Smooth muscle cell (in vitro differentiated cells): ENCODE measurements around the gene PDE4D. TPM values are rescaled to one million over a fixed set of nuclear protein-coding genes. Genes with fewer than 3 reads are reported as not detected.
"Not testable (repeated sequence)": the region's sequence is repeated elsewhere in the genome, so short reads cannot be mapped to it uniquely, and the experiment has no call there.

ENCODE experiments used
- DNase-seq: peaks from one replicate; lab custom pipeline; 2025; ENCODE audit not compliant: unreplicated experiment; lab: John Stamatoyannopoulos, UW
- H2AFZ ChIP-seq: fragments of 200-600 bp; sonication (generic); 2 replicates; pipeline ENCODE4 v1.6.0; 2016; ENCODE audit warnings: antibody characterized with exemption, low read depth, mild to moderate bottlenecking
- H3F3A ChIP-seq: fragments of 200-600 bp; sonication (generic); 2 replicates; pipeline ENCODE4 v1.6.0; 2017; ENCODE audit warnings: antibody characterized with exemption, low read depth
- H3K27ac ChIP-seq: fragments of 200-600 bp; sonication (generic); 2 replicates; pipeline ENCODE4 v1.5.1; 2016; ENCODE audit warnings: low read depth, mild to moderate bottlenecking
- H3K27me3 ChIP-seq: fragments of 200-600 bp; sonication (generic); 2 replicates; pipeline ENCODE4 v1.6.1; 2016; ENCODE audit warnings: low read depth, mild to moderate bottlenecking
- H3K36me3 ChIP-seq: fragments of 200-600 bp; sonication (generic); 2 replicates; pipeline ENCODE4 v1.5.1; 2016; ENCODE audit warnings: low read depth
- H3K4me1 ChIP-seq: fragments of 200-600 bp; sonication (generic); 2 replicates; pipeline ENCODE4 v1.5.1; 2016; ENCODE audit warnings: low read depth
- H3K4me2 ChIP-seq: fragments of 200-600 bp; sonication (generic); 2 replicates; pipeline ENCODE4 v1.6.0; 2016; ENCODE audit warnings: mild to moderate bottlenecking
- H3K4me3 ChIP-seq: fragments of 200-600 bp; sonication (generic); 2 replicates; pipeline ENCODE4 v1.5.1; 2016; ENCODE audit warnings: mild to moderate bottlenecking
- H3K79me2 ChIP-seq: fragments of 200-600 bp; sonication (generic); 2 replicates; pipeline ENCODE4 v1.6.0; 2016; ENCODE audit warnings: low read depth, mild to moderate bottlenecking
- H3K9ac ChIP-seq: fragments of 200-600 bp; sonication (generic); 2 replicates; pipeline ENCODE4 v1.6.0; 2016; ENCODE audit warnings: low read depth
- H3K9me3 ChIP-seq: fragments of 200-600 bp; sonication (generic); replicated peaks from 2 replicates; pipeline ENCODE4 v1.5.1; 2016; ENCODE audit warnings: low read depth
- H4K20me1 ChIP-seq: fragments of 200-600 bp; sonication (generic); 2 replicates; pipeline ENCODE4 v1.6.0; 2016; ENCODE audit warnings: low read depth
- WGBS: methylation state at CpG from one replicate; pipeline ENCODE4 v1.1.7; 2016; ENCODE audit warnings: low lambda C conversion rate; 5-methylcytosine and 5-hydroxymethylcytosine counted together
- polyA plus RNA-seq: library from polyadenylated mRNA; unstranded; fragments of >200 nt; fragmentation: Nextera tagmentation; extraction: Ambion mirVana; gene quantifications from 2 replicates; pipeline ENCODE4 v1.2.1, GENCODE V29; 2016
- total RNA-seq: library from RNA; depleted of rRNA; stranded (reverse); fragments of >200 nt; gene quantifications from 2 replicates; pipeline ENCODE4 v1.2.3, GENCODE V29; 2014
- TF ChIP-seq, protein P1 (sequence below): fragments of 200-600 bp; sonication (generic); IDR thresholded peaks from 2 replicates; pipeline ENCODE4 v1.5.1; 2017; ENCODE audit warnings: borderline replicate concordance, mild to moderate bottlenecking, antibody characterized with exemption; ENCODE audit not compliant: insufficient read depth, poor library complexity, severe bottlenecking

PDE4D gene
- total and polyA plus RNA-seq, 2 experiments from 2014 or later = 16.4 to 61.0 TPM

DNA sequence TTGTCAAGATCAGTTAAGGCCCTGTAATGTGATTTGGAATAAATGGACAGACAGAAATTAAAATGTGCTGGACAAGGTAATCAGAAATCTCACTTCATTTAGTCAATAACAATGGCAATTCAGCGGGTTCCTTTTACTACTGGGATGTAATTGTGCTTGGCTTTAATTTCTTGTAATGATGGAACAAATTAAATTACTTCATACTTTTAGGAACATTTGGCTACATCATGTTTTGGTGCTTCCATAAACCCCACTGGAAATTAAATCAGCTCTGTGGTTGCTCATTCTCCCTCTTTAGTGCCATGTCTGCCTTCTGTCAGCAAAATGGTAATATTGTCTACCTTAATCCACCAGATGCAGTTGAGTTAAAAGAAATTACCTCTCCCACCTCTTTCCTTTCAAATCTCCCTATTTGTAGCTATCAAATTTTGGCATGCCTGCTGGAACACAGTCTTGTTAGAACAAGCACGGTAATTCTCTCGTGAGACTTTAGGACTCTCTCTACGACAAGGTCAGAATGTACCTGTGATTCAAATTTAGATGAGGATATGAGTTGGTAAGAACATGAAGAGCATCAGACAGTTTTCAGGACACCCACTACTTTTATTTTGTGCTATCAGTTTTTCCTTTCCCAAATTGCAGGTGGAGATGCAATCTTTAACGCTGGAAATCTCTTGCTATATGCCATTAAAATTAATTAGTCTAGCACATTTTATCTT is 834.4 kb downstream of the PDE4D start:
- Histone ChIP-seq H3K4me3 (no peak overlapping the region), H3F3A (no peaks in the 10 kb centered on the region), H3K27me3 (no peaks in the 10 kb centered on the region), H3K4me2 (no peak overlapping the region), H3K27ac (no peak overlapping the region), H2AFZ (no peak overlapping the region), H3K36me3 (no peaks in the 10 kb centered on the region), H3K79me2 (no peaks in the 10 kb centered on the region), H3K4me1 (peaks cover 4% of the 10 kb centered on the region), H4K20me1 (no peaks in the 10 kb centered on the region), H3K9me3 (no peaks in the 10 kb centered on the region), H3K9ac (no peak overlapping the region)
- WGBS = 78% methylated on average over 5 of the region's 5 CpGs
- DNase-seq = no peak
- TF ChIP-seq, protein P1, sequence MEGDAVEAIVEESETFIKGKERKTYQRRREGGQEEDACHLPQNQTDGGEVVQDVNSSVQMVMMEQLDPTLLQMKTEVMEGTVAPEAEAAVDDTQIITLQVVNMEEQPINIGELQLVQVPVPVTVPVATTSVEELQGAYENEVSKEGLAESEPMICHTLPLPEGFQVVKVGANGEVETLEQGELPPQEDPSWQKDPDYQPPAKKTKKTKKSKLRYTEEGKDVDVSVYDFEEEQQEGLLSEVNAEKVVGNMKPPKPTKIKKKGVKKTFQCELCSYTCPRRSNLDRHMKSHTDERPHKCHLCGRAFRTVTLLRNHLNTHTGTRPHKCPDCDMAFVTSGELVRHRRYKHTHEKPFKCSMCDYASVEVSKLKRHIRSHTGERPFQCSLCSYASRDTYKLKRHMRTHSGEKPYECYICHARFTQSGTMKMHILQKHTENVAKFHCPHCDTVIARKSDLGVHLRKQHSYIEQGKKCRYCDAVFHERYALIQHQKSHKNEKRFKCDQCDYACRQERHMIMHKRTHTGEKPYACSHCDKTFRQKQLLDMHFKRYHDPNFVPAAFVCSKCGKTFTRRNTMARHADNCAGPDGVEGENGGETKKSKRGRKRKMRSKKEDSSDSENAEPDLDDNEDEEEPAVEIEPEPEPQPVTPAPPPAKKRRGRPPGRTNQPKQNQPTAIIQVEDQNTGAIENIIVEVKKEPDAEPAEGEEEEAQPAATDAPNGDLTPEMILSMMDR = no peak

DNA sequence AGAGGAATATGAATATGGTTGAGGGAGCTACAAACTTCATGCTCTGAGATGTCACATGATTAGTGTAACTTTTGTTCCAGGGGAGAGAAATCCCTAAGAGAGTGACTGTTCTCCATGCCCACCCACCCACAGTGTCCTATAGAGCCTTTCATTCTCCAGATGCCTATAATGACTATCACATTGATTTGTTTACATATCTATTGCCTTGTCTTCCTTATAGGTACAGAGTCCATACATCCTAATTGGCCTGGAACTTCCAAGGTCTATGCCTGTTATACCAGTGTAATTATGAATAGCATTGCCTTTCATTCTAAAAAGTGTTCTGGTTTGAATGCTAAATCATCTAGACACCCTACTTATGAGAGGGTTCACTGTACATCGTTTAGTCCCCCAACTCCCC is 835.3 kb downstream of the PDE4D start:
- Histone ChIP-seq H3K27ac (no peak overlapping the region), H3K27me3 (no peaks in the 10 kb centered on the region), H3K9me3 (no peaks in the 10 kb centered on the region), H4K20me1 (no peaks in the 10 kb centered on the region), H3K79me2 (no peaks in the 10 kb centered on the region), H3K4me1 (peaks cover 4% of the 10 kb centered on the region), H3K9ac (no peak overlapping the region), H3F3A (no peaks in the 10 kb centered on the region), H3K4me3 (no peak overlapping the region), H3K36me3 (no peaks in the 10 kb centered on the region), H3K4me2 (no peak overlapping the region), H2AFZ (no peak overlapping the region)
- WGBS = 91% methylated on average over 1 of the region's 1 CpG
- no peak for DNase-seq
- TF ChIP-seq, protein P1 = no peak

DNA sequence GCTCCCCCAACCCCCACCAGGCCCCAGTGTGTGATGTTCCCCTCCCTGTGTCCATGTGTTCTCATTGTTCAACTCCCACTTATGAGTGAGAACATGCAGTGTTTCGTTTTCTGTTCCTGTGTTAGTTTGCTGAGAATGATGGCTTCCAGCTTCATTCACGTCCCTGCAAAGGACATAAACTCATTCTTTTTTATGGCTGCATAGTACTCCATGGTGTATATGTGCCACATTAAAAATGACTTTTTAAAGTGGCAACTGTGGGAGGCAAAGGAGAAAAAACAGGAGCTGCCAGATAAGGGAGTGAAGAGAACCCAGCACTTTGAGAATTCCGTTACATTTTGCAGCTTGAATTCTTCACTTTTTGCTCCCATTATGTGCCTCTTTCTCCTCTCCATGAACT is 836.9 kb downstream of the PDE4D start:
- not testable (repeated sequence) for H3K27ac ChIP-seq, H4K20me1 ChIP-seq, H3K4me2 ChIP-seq, H3F3A ChIP-seq, H3K36me3 ChIP-seq, DNase-seq, H3K9me3 ChIP-seq, H3K27me3 ChIP-seq, H3K4me1 ChIP-seq, H2AFZ ChIP-seq, H3K79me2 ChIP-seq, H3K4me3 ChIP-seq, H3K9ac ChIP-seq
- WGBS = 98% methylated on average over 3 of the region's 3 CpGs

DNA sequence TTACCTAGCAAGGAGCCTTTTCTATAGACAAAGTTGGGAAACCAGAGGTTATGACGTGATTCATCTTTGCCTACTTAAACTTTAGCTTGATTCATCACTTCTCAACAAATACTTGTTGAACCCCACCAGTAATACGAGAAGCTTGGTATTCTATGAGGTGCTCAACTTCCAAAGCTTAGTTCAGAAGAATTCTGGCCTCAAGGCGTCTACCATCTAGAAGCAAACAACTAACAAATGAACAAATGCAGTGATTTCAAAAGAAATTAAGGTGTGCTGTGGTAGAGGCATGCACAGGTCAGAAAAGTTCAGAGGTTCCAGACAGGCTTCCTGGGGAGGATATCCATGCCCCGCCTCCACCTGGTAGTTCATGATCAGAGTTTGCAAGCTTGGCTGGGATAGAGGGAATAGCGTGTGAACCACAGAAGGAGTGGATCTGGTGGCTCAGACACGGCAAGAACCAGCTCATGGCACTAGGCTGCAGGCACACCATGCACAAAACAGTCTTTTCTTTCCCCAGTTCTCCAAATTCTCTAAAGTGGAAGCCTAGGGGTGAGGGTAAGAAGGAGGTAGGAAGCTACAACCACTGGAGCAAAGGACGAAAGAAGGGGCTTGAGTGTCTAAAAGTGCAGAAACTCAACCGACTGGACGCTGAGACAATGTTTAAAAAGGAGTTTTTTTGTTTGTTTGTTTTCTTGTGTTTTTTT is 837.6 kb downstream of the PDE4D start:
- Histone ChIP-seq H3K27ac (no peak overlapping the region), H3K36me3 (no peaks in the 10 kb centered on the region), H3K9me3 (no peaks in the 10 kb centered on the region), H3F3A (no peaks in the 10 kb centered on the region), H3K9ac (no peak overlapping the region), H2AFZ (no peak overlapping the region), H3K79me2 (no peaks in the 10 kb centered on the region), H3K27me3 (no peaks in the 10 kb centered on the region), H4K20me1 (no peaks in the 10 kb centered on the region), H3K4me1 (peaks cover 4% of the 10 kb centered on the region), H3K4me2 (no peak overlapping the region), H3K4me3 (no peak overlapping the region)
- 91% methylated on average over 9 of the region's 9 CpGs for WGBS
- TF ChIP-seq, protein P1 = no peak
- no peak for DNase-seq
